T-cell (primary cell): ENCODE results near the gene NKIRAS1. TPM values are rescaled to one million over a fixed set of nuclear protein-coding genes. Genes with fewer than 3 reads are reported as not detected.

Experiments used
- ATAC-seq, 4 experiments: fragments of 200-7000 bp in 3 of 4; fragments of 150-1000 bp in 1 of 4; cut with Tn5 transposase; replicated peaks in 1 of 4; 1 replicate in 3 of 4; 2 replicates in 1 of 4; pipeline ENCODE4 v1.10.0; 2021; ENCODE audit warnings: moderate library complexity in 3 of 4, mild to moderate bottlenecking in 2 of 4, moderate number of reproducible peaks in 1 of 4
- CTCF ChIA-PET, 2 donors: fragments of 300-600 bp; sonication (Branson Sonifier 250); formaldehyde crosslinking; loops; one replicate each; lab custom pipeline; 2022; ENCODE audit warnings: antibody characterized with exemption in 2 of 2; lab: Charles Lee
- POLR2A ChIA-PET, 2 donors: fragments of 300-600 bp; sonication (Branson Sonifier 250); formaldehyde crosslinking; loops; one replicate each; lab custom pipeline; 2022; ENCODE audit warnings: antibody characterized with exemption in 2 of 2; lab: Charles Lee
- DNase-seq, 35 experiments: peaks; one replicate each; pipeline versions ENCODE4 v3.0.0 to v3.0.0-alpha.2; 2013 to 2023
- H3K27ac ChIP-seq: one replicate; pipeline ENCODE4 v1.5.1; 2013; ENCODE audit warnings: low read length
- H3K27me3 ChIP-seq, 2 experiments: replicated peaks in 1 of 2; 1 replicate in 1 of 2; 2 replicates in 1 of 2; pipeline versions ENCODE4 v1.6.1 to v1.7.0; 2013; ENCODE audit warnings: low read length in 1 of 2, mixed read lengths in 1 of 2; ENCODE audit not compliant: control insufficient read depth in 2 of 2, insufficient read depth in 2 of 2; ENCODE audit errors: extremely low read depth in 1 of 2
- H3K36me3 ChIP-seq, 2 donors: 1 replicate in 1 of 2; 2 replicates in 1 of 2; pipeline versions ENCODE4 v1.6.1 to v1.7.0; 2013; ENCODE audit warnings: low read length in 1 of 2; ENCODE audit not compliant: control insufficient read depth in 2 of 2, insufficient read depth in 1 of 2; ENCODE audit errors: extremely low read depth in 1 of 2
- H3K4me1 ChIP-seq, 2 experiments: 1 replicate in 1 of 2; 2 replicates in 1 of 2; pipeline versions ENCODE4 v1.6.1 to v1.7.0; 2013; ENCODE audit warnings: low read length in 2 of 2, mixed read lengths in 1 of 2; ENCODE audit not compliant: insufficient read depth in 2 of 2, control insufficient read depth in 1 of 2; ENCODE audit errors: extremely low read depth in 1 of 2
- H3K4me3 ChIP-seq, 2 donors: 1 replicate in 1 of 2; 2 replicates in 1 of 2; pipeline versions ENCODE4 v1.5.1 to v1.7.0; 2013; ENCODE audit warnings: mild to moderate bottlenecking in 2 of 2, low read length in 1 of 2, moderate library complexity in 1 of 2; ENCODE audit not compliant: control insufficient read depth in 1 of 2; ENCODE audit errors: extremely low read depth in 1 of 2
- H3K9me3 ChIP-seq: 2 replicates; pipeline ENCODE4 v1.7.0; 2013
- H3K27ac Mint-ChIP-seq, 2 donors: one replicate each; pipeline ENCODE4 v1.8.0; 2020 to 2021; ENCODE audit warnings: mild to moderate bottlenecking in 2 of 2, mixed read lengths in 2 of 2
- H3K27me3 Mint-ChIP-seq, 2 donors: one replicate each; pipeline ENCODE4 v1.8.0; 2021 to 2022; ENCODE audit warnings: mixed read lengths in 2 of 2
- H3K36me3 Mint-ChIP-seq: one replicate; pipeline ENCODE4 v1.8.0; 2021; ENCODE audit warnings: mixed read lengths
- H3K4me1 Mint-ChIP-seq, 3 donors: one replicate each; pipeline ENCODE4 v1.8.0; 2020 to 2022; ENCODE audit warnings: mixed read lengths in 3 of 3, mild to moderate bottlenecking in 1 of 3
- H3K4me3 Mint-ChIP-seq, 3 donors: one replicate each; pipeline ENCODE4 v1.8.0; 2020 to 2022; ENCODE audit warnings: mild to moderate bottlenecking in 3 of 3, mixed read lengths in 3 of 3, moderate library complexity in 3 of 3
- H3K9me3 Mint-ChIP-seq, 3 donors: one replicate each; pipeline ENCODE4 v1.8.0; 2020 to 2022; ENCODE audit warnings: mixed read lengths in 3 of 3
- WGBS: methylation state at CpG from one replicate; pipeline ENCODE4 v1.1.5; 2013; ENCODE audit warnings: missing lambda C conversion rate; ENCODE audit not compliant: insufficient coverage; 5-methylcytosine and 5-hydroxymethylcytosine counted together
- total RNA-seq, 35 experiments: library from RNA in 6 of 35; stranded (reverse) in 6 of 35; fragments of 120-200 nt in 1 of 35; gene quantifications; one replicate each; pipeline versions ENCODE4 v1.2.1 to v1.2.4 and lab custom pipeline; 2013 to 2026

NKIRAS1 gene
- total RNA-seq, 5 donors from 2014 or later (not counting 1 experiment from before 2014, with no cell fraction given), result 2.2 to 4.1 (median 3.6) TPM

GRCh38 chr3:23926736-23927135, 9.9 kb upstream of the NKIRAS1 start:
- H3K27me3 ChIP-seq, result no peaks in the 10 kb centered on the region
- peaks cover 0 to 4% of the 10 kb centered on the region in 2 donors for H3K36me3 ChIP-seq
- no peaks in the 10 kb centered on the region for H3K9me3 ChIP-seq
- ATAC-seq (no peak), DNase-seq (no peak)
- H3K36me3 Mint-ChIP-seq, result peaks cover 8% of the 10 kb centered on the region
- WGBS, result no CpG with 5 or more reads among the region's 3 CpGs
- H3K4me1 ChIP-seq, result no peaks in the 10 kb centered on the region
- no peak overlapping the region for H3K4me3 ChIP-seq
- no peak overlapping the region for H3K27ac ChIP-seq
- H3K27ac Mint-ChIP-seq, result no peak overlapping the region
- no peaks in the 10 kb centered on the region for H3K27me3 Mint-ChIP-seq
- no peaks in the 10 kb centered on the region for H3K9me3 Mint-ChIP-seq
- no peak overlapping the region for H3K4me3 Mint-ChIP-seq
- ChIA-PET POLR2A (interaction anchor here in 1 of 2 donors (1.7 kb wide), 1 partner anchor 10 kb away, joined by 5 read pairs; the partner anchor contains the start of genes NKIRAS1 and RPL15), CTCF (no interaction called here)
- peaks cover 0 to 2% (median 0%) of the 10 kb centered on the region in 3 donors for H3K4me1 Mint-ChIP-seq

GRCh38 chr3:23926246-23926645, 9.5 kb upstream of the NKIRAS1 start:
- H3K4me3 Mint-ChIP-seq, result no peak overlapping the region
- H3K27ac ChIP-seq, result no peak overlapping the region
- H3K36me3 Mint-ChIP-seq, result peaks cover 8% of the 10 kb centered on the region
- H3K27me3 Mint-ChIP-seq, result no peaks in the 10 kb centered on the region
- H3K4me1 Mint-ChIP-seq, result peaks cover 0 to under 1% (median 0%) of the 10 kb centered on the region in 3 donors
- no peaks in the 10 kb centered on the region for H3K9me3 ChIP-seq
- no peak overlapping the region for H3K4me3 ChIP-seq
- H3K4me1 ChIP-seq, result no peaks in the 10 kb centered on the region
- DNase-seq, result no peak
- ChIA-PET POLR2A (interaction anchor here in 1 of 2 donors (1.7 kb wide), 1 partner anchor 9 kb away, joined by 5 read pairs; the partner anchor contains the start of genes NKIRAS1 and RPL15), CTCF (interaction anchor here in 1 of 2 donors (1.2 kb wide), 1 partner anchor 10 kb away, joined by 3 read pairs; no protein-coding TSS in a partner anchor)
- H3K27ac Mint-ChIP-seq, result no peak overlapping the region
- H3K27me3 ChIP-seq, result no peaks in the 10 kb centered on the region
- no peak for ATAC-seq
- WGBS, result 95% methylated on average over 3 of the region's 7 CpGs
- peaks cover 0 to 5% of the 10 kb centered on the region in 2 donors for H3K36me3 ChIP-seq
- H3K9me3 Mint-ChIP-seq, result no peaks in the 10 kb centered on the region

GRCh38 chr3:23923786-23924185, 7.0 kb upstream of the NKIRAS1 start:
- H3K27me3 ChIP-seq, result no peaks in the 10 kb centered on the region
- H3K4me1 Mint-ChIP-seq, result peaks cover 16 to 21% (median 18%) of the 10 kb centered on the region in 3 donors
- peaks cover 0 to 26% of the 10 kb centered on the region in 2 donors for H3K36me3 ChIP-seq
- no peaks in the 10 kb centered on the region for H3K9me3 Mint-ChIP-seq
- ATAC-seq (no peak), DNase-seq (no peak)
- POLR2A ChIA-PET, result interaction anchor here in 1 of 2 donors (0.6 kb wide), 1 partner anchor 26 kb away, joined by 3 read pairs; no protein-coding TSS in a partner anchor
- no peaks in the 10 kb centered on the region for H3K27me3 Mint-ChIP-seq
- no CpG with 5 or more reads among the region's 2 CpGs for whole genome bisulfite sequencing
- peaks cover 3 to 9% of the 10 kb centered on the region in 2 experiments for H3K4me1 ChIP-seq
- CTCF ChIA-PET, result interaction anchor here in 1 of 2 donors (0.6 kb wide), 1 partner anchor 16 kb away, joined by 3 read pairs; no protein-coding TSS in a partner anchor
- H3K27ac Mint-ChIP-seq, result no peak overlapping the region
- peaks cover 22% of the 10 kb centered on the region for H3K36me3 Mint-ChIP-seq
- H3K4me3 ChIP-seq, result no peak overlapping the region
- no peak overlapping the region for H3K4me3 Mint-ChIP-seq
- no peak overlapping the region for H3K27ac ChIP-seq
- H3K9me3 ChIP-seq, result no peaks in the 10 kb centered on the region

GRCh38 chr3:23921052-23921511, 4.3 kb upstream of the NKIRAS1 start:
- peaks cover 19 to 22% of the 10 kb centered on the region in 2 experiments for H3K4me1 ChIP-seq
- ATAC-seq (no peak), DNase-seq (no peak)
- CTCF ChIA-PET, result interaction anchor here (0.5 to 0.7 kb wide), 3 partner anchors 30 to 265 kb away, joined by 4 to 5 read pairs (median 5); no protein-coding TSS in a partner anchor
- H3K36me3 Mint-ChIP-seq, result peaks cover 32% of the 10 kb centered on the region
- no peaks in the 10 kb centered on the region for H3K27me3 Mint-ChIP-seq
- H3K9me3 ChIP-seq, result no peaks in the 10 kb centered on the region
- peaks cover 0 to 35% of the 10 kb centered on the region in 2 donors for H3K36me3 ChIP-seq
- 83% methylated on average over 1 of the region's 3 CpGs for WGBS
- H3K4me3 ChIP-seq, result no peak overlapping the region
- no peak overlapping the region for H3K27ac ChIP-seq
- POLR2A ChIA-PET, result interaction anchor here (0.6 to 2.1 kb wide), 3 partner anchors 23 to 111 kb away, joined by 3 to 10 read pairs (median 4); no protein-coding TSS in a partner anchor
- H3K4me3 Mint-ChIP-seq, result no peak overlapping the region
- H3K4me1 Mint-ChIP-seq, result peaks cover 30 to 42% (median 35%) of the 10 kb centered on the region in 3 donors
- H3K9me3 Mint-ChIP-seq, result no peaks in the 10 kb centered on the region
- peak overlapping the region in 1 of 2 donors; percentile 46 for H3K27ac Mint-ChIP-seq
- no peaks in the 10 kb centered on the region for H3K27me3 ChIP-seq

GRCh38 chr3:23920151-23920655, 3.4 kb upstream of the NKIRAS1 start:
- H3K4me1 Mint-ChIP-seq, result peaks cover 38 to 51% (median 44%) of the 10 kb centered on the region in 3 donors
- H3K9me3 Mint-ChIP-seq, result no peaks in the 10 kb centered on the region
- H3K4me1 ChIP-seq, result peaks cover 22 to 27% of the 10 kb centered on the region in 2 experiments
- ChIA-PET POLR2A (interaction anchor here in 1 of 2 donors (2.1 kb wide), 1 partner anchor 24 kb away, joined by 10 read pairs; no protein-coding TSS in a partner anchor), CTCF (no interaction called here)
- peak overlapping the region in 2 of 3 donors; percentile 6 to 100 for H3K4me3 Mint-ChIP-seq
- peak overlapping the region; percentile 11 for H3K27ac ChIP-seq
- H3K36me3 ChIP-seq, result peaks cover 0 to 35% of the 10 kb centered on the region in 2 donors
- H3K27me3 ChIP-seq, result no peaks in the 10 kb centered on the region
- peaks cover 32% of the 10 kb centered on the region for H3K36me3 Mint-ChIP-seq
- DNase-seq (peak in 1 of 35 experiments; percentile 9), ATAC-seq (no peak)
- peak overlapping the region; percentile 36 to 53 for H3K27ac Mint-ChIP-seq
- no CpG with 5 or more reads among the region's 5 CpGs for WGBS
- H3K4me3 ChIP-seq, result no peak overlapping the region
- no peaks in the 10 kb centered on the region for H3K9me3 ChIP-seq
- H3K27me3 Mint-ChIP-seq, result no peaks in the 10 kb centered on the region

GRCh38 chr3:23919628-23920027, 2.8 kb upstream of the NKIRAS1 start:
- no CpG with 5 or more reads among the region's 2 CpGs for WGBS
- Mint-ChIP-seq H3K4me1 (peaks cover 42 to 56% (median 45%) of the 10 kb centered on the region in 3 donors), H3K27me3 (no peaks in the 10 kb centered on the region)

More at GRCh38 chr3:23919628-23920027, 2.8 kb upstream of the NKIRAS1 start:
- Histone ChIP-seq H3K9me3 (no peaks in the 10 kb centered on the region), H3K4me3 (no peak overlapping the region), H3K36me3 (peaks cover 0 to 35% of the 10 kb centered on the region in 2 donors), H3K4me1 (peaks cover 22 to 27% of the 10 kb centered on the region in 2 experiments), H3K27me3 (no peaks in the 10 kb centered on the region), H3K27ac (no peak overlapping the region)
- no peak for ATAC-seq
- ChIA-PET CTCF (interaction anchor here in 1 of 2 donors (0.9 kb wide), 1 partner anchor 24 kb away, joined by 3 read pairs; no protein-coding TSS in a partner anchor), POLR2A (interaction anchor here in 1 of 2 donors (2.1 kb wide), 1 partner anchor 24 kb away, joined by 10 read pairs; no protein-coding TSS in a partner anchor)
- Mint-ChIP-seq H3K27ac (no peak overlapping the region), H3K36me3 (peaks cover 28% of the 10 kb centered on the region), H3K9me3 (no peaks in the 10 kb centered on the region), H3K4me3 (peak overlapping the region; percentile 6 to 100 (median 98))
- DNase-seq, result no peak
